GM21447 (cell line): ENCODE results near the gene COL8A2.

Source experiments
- ATAC-seq: cut with Tn5 transposase; IDR thresholded peaks from one replicate; pipeline ENCODE4 v1.9.1; 2021; ENCODE audit not compliant: unreplicated experiment

COL8A2 gene

DNA sequence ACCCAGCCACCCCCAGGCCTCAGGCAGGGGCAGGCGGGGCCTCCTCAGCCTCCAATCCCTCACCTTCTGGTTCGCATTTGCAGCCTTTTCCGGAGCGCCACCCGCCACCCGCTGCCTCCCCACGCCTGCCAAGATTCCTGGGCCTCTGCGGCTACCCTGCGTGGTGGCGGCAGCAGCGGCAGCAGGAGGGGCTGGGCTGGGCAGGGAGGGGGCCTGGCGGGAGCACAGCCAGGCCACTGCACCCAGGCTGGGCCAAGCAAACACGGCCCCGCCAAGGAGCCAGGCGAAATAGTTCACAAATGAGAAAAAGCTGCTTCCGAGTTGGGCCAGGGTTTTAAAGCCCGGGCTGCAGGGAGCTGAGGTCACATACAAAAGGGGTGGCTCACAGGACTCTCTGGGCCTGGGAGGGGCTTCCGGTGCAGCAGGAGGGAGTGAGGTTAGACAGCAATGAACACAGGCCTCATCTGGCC, 9.8 kb downstream of the COL8A2 start:
- ATAC-seq, result no peak

DNA sequence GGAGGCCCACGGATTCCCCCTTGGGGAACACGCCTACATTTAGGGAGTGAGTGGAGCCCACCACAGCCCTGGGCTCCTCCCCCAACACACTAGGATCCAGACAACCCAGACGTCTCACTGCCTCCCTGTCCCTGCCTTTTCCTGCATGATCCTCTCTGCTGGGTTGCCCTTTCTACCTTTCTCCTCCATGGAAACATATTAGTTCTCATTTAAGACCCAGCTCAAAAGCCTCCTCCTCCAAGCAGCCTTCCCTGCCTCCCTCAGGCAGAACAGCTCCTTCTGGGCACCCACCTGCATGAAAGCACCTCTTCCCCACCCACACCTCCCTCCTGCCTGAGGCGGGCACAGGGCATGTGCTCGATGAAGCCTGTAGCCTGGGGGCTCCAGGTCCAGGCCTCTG, 10.7 kb downstream of the COL8A2 start:
- no peak for ATAC-seq

GRCh38 chr1:36112823-36113222, 12.2 kb downstream of the COL8A2 start:
- ATAC-seq, result no peak

GRCh38 chr1:36111151-36111550, 13.9 kb downstream of the COL8A2 start:
- no peak for ATAC-seq

GRCh38 chr1:36109041-36109679, 15.9 kb downstream of the COL8A2 start:
- no peak for ATAC-seq

GRCh38 chr1:36108314-36108713, 16.7 kb downstream of the COL8A2 start:
- no peak for ATAC-seq

DNA sequence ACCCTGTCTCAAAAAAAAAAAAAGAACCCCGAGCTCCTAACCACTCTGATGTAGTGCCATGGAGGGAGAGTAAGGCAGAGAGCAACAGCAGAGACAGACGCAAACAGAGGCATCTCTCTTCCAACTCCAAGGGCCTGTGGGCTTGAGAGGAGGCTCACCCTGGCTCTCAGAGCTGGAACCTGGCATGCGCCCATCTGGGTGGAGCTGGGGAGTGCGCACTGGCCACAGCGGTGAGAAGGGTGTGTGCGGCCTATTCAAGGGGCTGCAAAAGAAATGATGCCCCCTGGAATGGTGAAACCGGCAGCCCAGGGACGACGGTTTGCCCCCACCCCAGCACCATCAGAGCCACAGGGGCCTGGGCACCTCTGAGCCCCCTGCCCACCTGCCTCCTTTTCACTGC, 17.6 kb downstream of the COL8A2 start:
- no peak for ATAC-seq

DNA sequence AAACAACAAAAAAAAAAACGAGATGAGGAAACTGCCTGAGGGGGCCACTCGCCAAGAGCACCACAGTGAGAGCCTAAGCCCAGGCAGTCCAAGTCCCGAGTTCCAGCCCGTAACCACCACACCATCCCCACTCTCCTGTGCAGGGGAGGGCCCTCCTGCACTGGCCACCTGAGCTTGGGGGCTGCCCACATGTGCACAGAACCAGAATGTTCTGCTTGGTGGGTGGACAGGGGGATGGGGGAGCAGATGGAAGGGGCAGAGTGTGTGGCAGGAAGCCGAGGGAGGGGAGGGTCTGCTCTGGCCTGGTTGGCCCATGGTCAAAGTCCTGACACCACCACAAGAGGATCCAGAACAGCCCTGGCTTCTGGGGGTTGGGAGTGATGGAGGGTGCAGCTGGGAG, 18.8 kb downstream of the COL8A2 start:
- no peak for ATAC-seq

DNA sequence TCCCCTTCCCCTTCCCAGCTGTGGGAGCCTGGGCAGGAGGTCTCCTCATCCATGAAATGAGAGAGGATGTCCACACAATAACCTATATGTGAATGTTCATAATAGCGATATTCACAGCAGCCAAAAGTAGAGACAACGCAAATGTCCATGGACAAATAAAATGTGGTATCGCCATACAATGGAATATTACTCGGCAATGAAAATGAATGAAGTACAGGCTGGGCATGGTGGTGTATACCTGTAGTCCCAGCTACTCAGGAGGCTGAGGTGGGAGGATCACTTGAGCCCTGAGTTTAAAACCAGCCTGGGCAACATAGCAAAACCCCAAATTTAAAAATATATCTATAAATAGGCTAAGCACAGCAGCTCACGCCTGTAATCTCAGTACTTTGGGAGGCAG, 23.5 kb downstream of the COL8A2 start:
- ATAC-seq, result no peak

DNA sequence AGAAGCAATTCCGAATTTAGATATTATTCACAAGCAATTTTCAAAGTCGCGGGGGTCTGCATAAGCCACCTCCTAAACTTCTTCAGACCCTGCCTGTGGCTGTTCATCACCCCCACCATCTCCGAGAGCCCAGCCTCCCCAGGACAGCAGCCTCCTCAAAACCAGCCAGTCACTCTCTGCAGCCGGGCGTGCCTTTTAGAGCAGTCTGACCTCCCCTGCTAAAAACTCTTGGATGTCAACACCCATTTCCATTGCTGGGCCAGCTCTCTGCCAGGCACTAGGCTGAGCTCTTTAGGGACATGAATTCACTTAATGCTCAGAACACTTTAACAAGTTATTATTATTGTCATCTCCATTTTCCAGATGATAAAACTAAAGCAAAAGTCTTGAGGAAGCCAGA, 24.6 kb downstream of the COL8A2 start:
- ATAC-seq, result no peak

DNA sequence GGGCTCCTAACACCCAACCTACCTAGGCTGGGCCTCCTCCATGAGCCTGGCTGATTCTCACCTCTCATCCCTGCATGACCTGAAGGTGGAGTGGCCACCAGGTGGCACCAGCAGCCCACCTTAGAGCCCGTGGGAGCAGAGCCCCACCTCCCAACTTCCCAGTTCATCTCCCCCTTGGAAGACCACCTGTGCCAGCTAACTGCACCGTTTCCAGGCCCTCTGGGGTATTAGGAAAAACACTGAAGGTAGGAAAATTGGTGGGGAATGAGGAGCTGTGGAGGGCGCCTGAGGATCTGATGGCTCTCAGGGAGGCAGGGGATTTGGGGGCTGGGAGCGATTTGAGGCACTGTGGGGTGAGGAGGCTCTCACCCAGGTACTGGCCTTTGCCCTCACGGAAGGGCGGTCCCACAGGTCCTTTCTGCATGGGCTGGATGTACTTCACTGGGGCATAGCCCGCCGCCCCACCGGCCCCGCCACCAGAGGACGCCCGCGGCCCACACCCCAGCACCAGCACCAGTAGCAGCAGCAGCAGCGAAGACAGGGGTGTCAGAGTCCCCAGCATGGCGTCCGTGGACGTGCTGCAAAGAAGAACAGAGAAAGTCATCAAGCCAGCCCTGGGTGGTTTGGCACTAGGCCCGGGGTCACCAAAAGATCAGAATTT, 25.2 kb downstream of the COL8A2 start:
- no peak for ATAC-seq

GRCh38 chr1:36098650-36099365, 26.2 kb downstream of the COL8A2 start:
- ATAC-seq, result no peak

DNA sequence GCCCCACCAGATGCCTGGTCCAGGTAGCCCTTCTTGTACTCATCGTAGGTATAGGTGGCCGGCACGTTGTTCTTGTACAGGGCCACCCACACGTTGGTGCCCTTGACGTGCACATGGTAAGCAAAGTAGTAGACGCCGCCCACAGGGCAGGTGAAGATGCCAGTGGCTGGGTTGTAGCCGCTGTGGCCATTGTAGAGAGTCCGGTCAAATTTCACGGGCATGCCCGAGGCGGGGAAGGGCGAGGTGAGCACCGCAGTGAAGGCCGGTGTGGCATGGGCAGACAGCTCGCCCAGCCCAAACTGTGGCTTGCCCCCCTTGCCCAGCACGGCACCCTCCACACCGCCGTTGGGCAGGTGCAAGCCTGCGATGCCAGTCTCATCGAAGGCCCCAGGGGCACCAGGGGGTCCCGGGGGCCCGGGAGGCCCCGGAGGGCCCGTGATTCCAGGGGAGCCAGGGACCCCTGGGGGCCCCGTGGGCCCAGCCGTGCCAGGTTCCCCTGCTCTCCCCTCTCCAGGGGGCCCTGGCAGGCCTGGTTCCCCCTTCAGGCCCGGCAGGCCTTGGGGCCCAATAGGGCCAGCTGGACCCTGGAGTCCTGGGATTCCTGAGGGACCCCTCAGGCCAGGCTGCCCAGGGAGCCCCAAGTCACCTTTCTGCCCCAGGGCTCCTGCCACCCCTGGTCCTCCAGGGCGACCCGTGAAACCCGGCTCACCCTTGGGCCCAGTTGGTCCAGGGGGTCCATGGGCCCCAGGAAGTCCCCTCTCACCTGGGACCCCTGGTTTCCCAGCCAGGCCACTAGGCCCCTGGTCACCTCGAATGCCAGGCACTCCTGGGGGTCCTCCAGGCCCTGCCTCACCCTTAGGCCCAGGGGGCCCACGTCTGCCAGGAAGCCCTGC, 27.1 kb downstream of the COL8A2 start:
- no peak for ATAC-seq

- ATAC-seq, result no peak
Measured at GRCh38 chr1:36096500-36097432, 28.3 kb downstream of the COL8A2 start.

- ATAC-seq, result no peak
Measured at GRCh38 chr1:36095760-36096405, 29.1 kb downstream of the COL8A2 start.

GRCh38 chr1:36094621-36095061, 30.4 kb downstream of the COL8A2 start:
- no peak for ATAC-seq

GRCh38 chr1:36093929-36094328, 31.1 kb downstream of the COL8A2 start:
- ATAC-seq, result no peak

GRCh38 chr1:36093226-36093625, 31.8 kb downstream of the COL8A2 start:
- no peak for ATAC-seq

GRCh38 chr1:36092798-36093185, 32.2 kb downstream of the COL8A2 start:
- ATAC-seq, result no peak
